HEK293 (cell line): Measurements from ENCODE around the gene GRK2.
A peak's percentile ranks its signal among the peaks of the same experiment; 100 is the strongest.

Experiments used
- CTCF ChIA-PET: fragments of 350-600 bp; formaldehyde crosslinking; extraction: SDS; loops from one replicate; lab custom pipeline; 2021; ENCODE audit warnings: antibody characterized with exemption; lab: Yijun Ruan, JAX
- POLR2A ChIA-PET: fragments of 300-600 bp; formaldehyde crosslinking; extraction: SDS; loops from one replicate; lab custom pipeline; 2020; ENCODE audit warnings: antibody characterized with exemption, inconsistent platforms; lab: Yijun Ruan, JAX
- H3K27ac ChIP-seq: fragments of 200-500 bp; sonication (Bioruptor generic); 2 replicates; pipeline ENCODE4 v1.5.1; 2014; ENCODE audit warnings: low read depth, low read length, control low read depth, inconsistent platforms; ENCODE audit errors: extremely low read depth
- H3K36me3 ChIP-seq, 2 experiments: fragments of 200-500 bp in 1 of 2; sonication (Bioruptor generic) in 1 of 2; 1 replicate in 1 of 2; 2 replicates in 1 of 2; pipeline ENCODE4 v1.5.1; 2014 to 2017; ENCODE audit warnings: inconsistent platforms in 2 of 2, low read length in 2 of 2; ENCODE audit not compliant: control insufficient read depth in 2 of 2, insufficient read depth in 1 of 2
- H3K4me1 ChIP-seq: fragments of 200-500 bp; sonication (Bioruptor generic); 2 replicates; pipeline ENCODE4 v1.5.1; 2014; ENCODE audit warnings: mild to moderate bottlenecking, low read length, inconsistent platforms; ENCODE audit not compliant: control insufficient read depth, insufficient read depth
- H3K4me3 ChIP-seq: 2 replicates; pipeline ENCODE4 v1.5.1; 2011; ENCODE audit warnings: low read depth, mild to moderate bottlenecking, control low read depth, low read length, moderate library complexity
- H3K9me3 ChIP-seq: fragments of 200-500 bp; sonication (Bioruptor generic); 2 replicates; pipeline ENCODE4 v1.5.1; 2014; ENCODE audit warnings: low read depth, low read length, inconsistent platforms; ENCODE audit not compliant: control insufficient read depth, insufficient read depth
- GLIS2 ChIP-seq: fragments of 450-650 bp; formaldehyde crosslinking; IDR thresholded peaks from 2 replicates; pipeline ENCODE4 v1.5.1; 2016; ENCODE audit warnings: missing biosample characterization, missing genetic modification characterization
- KLF10 ChIP-seq: fragments of 450-650 bp; IDR thresholded peaks from 2 replicates; pipeline ENCODE4 v1.5.1; 2018; ENCODE audit warnings: missing biosample characterization, mild to moderate bottlenecking, missing genetic modification characterization
- KLF8 ChIP-seq: fragments of 450-650 bp; formaldehyde crosslinking; IDR thresholded peaks from 2 replicates; pipeline ENCODE4 v1.5.1; 2016; ENCODE audit warnings: missing biosample characterization, missing genetic modification characterization
- OVOL3 ChIP-seq: fragments of 450-650 bp; formaldehyde crosslinking; IDR thresholded peaks from 2 replicates; pipeline ENCODE4 v1.5.1; 2016; ENCODE audit warnings: missing biosample characterization, missing genetic modification characterization
- PRDM4 ChIP-seq: fragments of 450-650 bp; formaldehyde crosslinking; IDR thresholded peaks from 2 replicates; pipeline ENCODE4 v1.5.1; 2017; ENCODE audit warnings: missing biosample characterization, missing genetic modification characterization
- SP7 ChIP-seq: fragments of 450-650 bp; formaldehyde crosslinking; IDR thresholded peaks from 2 replicates; pipeline ENCODE4 v1.5.1; 2016; ENCODE audit warnings: missing biosample characterization, missing genetic modification characterization
- YY1 ChIP-seq: fragments of 450-650 bp; formaldehyde crosslinking; IDR thresholded peaks from 2 replicates; pipeline ENCODE4 v1.5.1; 2018; ENCODE audit warnings: missing biosample characterization, missing genetic modification characterization
- ZBTB48 ChIP-seq: fragments of 450-650 bp; formaldehyde crosslinking; IDR thresholded peaks from 2 replicates; pipeline ENCODE4 v1.5.1; 2016; ENCODE audit warnings: missing biosample characterization, missing genetic modification characterization
- ZIC2 ChIP-seq: fragments of 450-650 bp; formaldehyde crosslinking; IDR thresholded peaks from 2 replicates; pipeline ENCODE4 v1.5.1; 2016; ENCODE audit warnings: missing biosample characterization, missing genetic modification characterization
- ZNF10 ChIP-seq: fragments of 450-650 bp; formaldehyde crosslinking; IDR thresholded peaks from 2 replicates; pipeline ENCODE4 v1.5.1; 2017; ENCODE audit warnings: missing biosample characterization, missing genetic modification characterization
- ZNF266 ChIP-seq: fragments of 450-650 bp; formaldehyde crosslinking; IDR thresholded peaks from 2 replicates; pipeline ENCODE4 v1.5.1; 2016; ENCODE audit warnings: missing biosample characterization, missing genetic modification characterization, low read depth
- ZNF324 ChIP-seq: fragments of 450-650 bp; formaldehyde crosslinking; IDR thresholded peaks from 2 replicates; pipeline ENCODE4 v1.5.1; 2016; ENCODE audit warnings: missing biosample characterization, missing genetic modification characterization
- ZNF335 ChIP-seq: fragments of 450-650 bp; formaldehyde crosslinking; conservative IDR thresholded peaks from 2 replicates; pipeline ENCODE4 v1.5.1; 2016; ENCODE audit warnings: missing biosample characterization, missing genetic modification characterization
- ZNF341 ChIP-seq: fragments of 450-650 bp; formaldehyde crosslinking; IDR thresholded peaks from 2 replicates; pipeline ENCODE4; 2016; ENCODE audit warnings: low read depth, missing biosample characterization, missing genetic modification characterization
- ZNF350 ChIP-seq: fragments of 450-650 bp; formaldehyde crosslinking; IDR thresholded peaks from 2 replicates; pipeline ENCODE4 v1.5.0; 2017; ENCODE audit warnings: missing biosample characterization, mild to moderate bottlenecking, missing genetic modification characterization
- ZNF366 ChIP-seq: fragments of 450-650 bp; formaldehyde crosslinking; conservative IDR thresholded peaks from 2 replicates; pipeline ENCODE4 v1.5.1; 2016; ENCODE audit warnings: missing biosample characterization, missing genetic modification characterization
- ZNF423 ChIP-seq: fragments of 450-650 bp; formaldehyde crosslinking; IDR thresholded peaks from 2 replicates; pipeline ENCODE4 v1.5.1; 2016; ENCODE audit warnings: missing biosample characterization, missing genetic modification characterization
- ZNF518A ChIP-seq: fragments of 450-650 bp; formaldehyde crosslinking; conservative IDR thresholded peaks from 2 replicates; pipeline ENCODE4 v1.5.1; 2016; ENCODE audit warnings: low read depth, missing biosample characterization, missing genetic modification characterization
- ZNF561 ChIP-seq: fragments of 450-650 bp; IDR thresholded peaks from 2 replicates; pipeline ENCODE4 v1.5.1; 2018; ENCODE audit warnings: missing biosample characterization, missing genetic modification characterization, borderline replicate concordance
- ZNF843 ChIP-seq: fragments of 450-650 bp; formaldehyde crosslinking; IDR thresholded peaks from 2 replicates; pipeline ENCODE4 v1.5.1; 2016; ENCODE audit warnings: missing biosample characterization, missing genetic modification characterization
- ZSCAN23 ChIP-seq: fragments of 450-650 bp; formaldehyde crosslinking; IDR thresholded peaks from 2 replicates; pipeline ENCODE4 v1.5.1; 2016; ENCODE audit warnings: missing biosample characterization, missing genetic modification characterization
- ZXDB ChIP-seq: fragments of 450-650 bp; formaldehyde crosslinking; IDR thresholded peaks from 2 replicates; pipeline ENCODE4 v1.5.1; 2016; ENCODE audit warnings: missing biosample characterization, missing genetic modification characterization
- TF ChIP-seq, protein P1 (sequence below): fragments of 450-650 bp; formaldehyde crosslinking; IDR thresholded peaks from 2 replicates; pipeline ENCODE4 v1.5.1; 2016; ENCODE audit warnings: missing biosample characterization, missing genetic modification characterization
- TF ChIP-seq, protein P2 (sequence below): fragments of 450-650 bp; formaldehyde crosslinking; IDR thresholded peaks from 2 replicates; pipeline ENCODE4 v1.5.1; 2016; ENCODE audit warnings: missing biosample characterization, missing genetic modification characterization

The GRK2 gene

DNA sequence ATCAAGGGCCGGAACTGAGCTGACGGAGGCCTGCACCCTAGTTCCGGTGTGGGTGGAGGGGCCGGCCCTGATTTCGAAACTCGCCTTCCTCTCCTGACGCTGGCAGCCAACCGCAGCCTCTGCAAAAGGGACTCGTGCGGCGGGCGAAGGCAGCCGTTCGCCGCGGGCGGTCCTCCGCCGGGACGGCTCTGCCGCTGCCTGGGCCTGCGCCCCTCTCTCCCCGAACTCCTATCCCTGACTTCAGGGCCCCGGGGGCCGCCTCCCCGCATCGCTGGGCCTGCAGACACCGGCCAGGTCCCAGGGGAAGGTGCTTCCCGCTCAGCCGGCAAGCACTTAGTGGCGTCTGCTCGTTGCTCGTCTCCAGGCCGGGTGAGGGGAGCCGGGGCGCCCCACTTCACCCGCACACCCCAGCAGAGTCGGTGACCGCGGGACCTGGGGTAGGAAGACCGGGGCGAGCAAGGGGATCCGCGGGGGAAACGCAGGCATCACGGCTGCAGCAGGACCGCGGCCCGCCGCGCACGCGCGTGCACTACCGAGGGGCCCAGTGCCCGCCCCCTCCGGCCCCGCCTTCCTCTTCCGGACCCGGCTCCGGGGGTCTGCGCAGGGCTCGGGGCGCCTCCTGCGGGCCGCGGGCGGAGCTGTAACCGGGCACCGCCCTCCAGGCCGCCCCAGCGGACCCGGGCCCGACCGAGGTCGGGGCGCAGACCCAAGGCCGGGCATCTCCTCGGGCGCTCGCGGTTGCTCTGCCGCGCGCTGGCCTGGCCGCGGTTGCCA lies 22.4 kb downstream of the GRK2 start:
- CTCF ChIA-PET: interaction anchor here (0.6 to 3.9 kb wide), 10 partner anchors 9 to 206 kb away, joined by 3 to 17 read pairs (median 4); no protein-coding TSS in a partner anchor
- H3K36me3 ChIP-seq: peaks cover under 1 to 71% of the 10 kb centered on the region in 2 experiments; a peak in 2 of 3 replicates
- H3K4me1 ChIP-seq: no peaks in the 10 kb centered on the region
- H3K4me3 ChIP-seq: peak overlapping the region; percentile 81
- no peaks in the 10 kb centered on the region for H3K9me3 ChIP-seq
- POLR2A ChIA-PET: interaction anchor here (0.6 to 3.0 kb wide), 14 partner anchors 11 to 224 kb away, joined by 3 to 26 read pairs (median 4); partner anchors contain the start of genes RAD9A and SSH3
- H3K27ac ChIP-seq: peak overlapping the region; percentile 93
- peak; percentile 73 for TF ChIP-seq ZIC2 (tag by site-specific recombination)
- TF ChIP-seq PRDM4 (tag by site-specific recombination): 0 out of 2 replicates have a peak, but pooled peaks have one; percentile 11
- TF ChIP-seq ZNF366 (tag by site-specific recombination): no peak
- TF ChIP-seq ZNF341: peak; percentile 74
- TF ChIP-seq ZNF266 (tag by site-specific recombination): no peak
- TF ChIP-seq ZNF350 (tag by site-specific recombination): no peak
- TF ChIP-seq SP7 (tag by site-specific recombination): peak; percentile 75
- TF ChIP-seq, protein P1, sequence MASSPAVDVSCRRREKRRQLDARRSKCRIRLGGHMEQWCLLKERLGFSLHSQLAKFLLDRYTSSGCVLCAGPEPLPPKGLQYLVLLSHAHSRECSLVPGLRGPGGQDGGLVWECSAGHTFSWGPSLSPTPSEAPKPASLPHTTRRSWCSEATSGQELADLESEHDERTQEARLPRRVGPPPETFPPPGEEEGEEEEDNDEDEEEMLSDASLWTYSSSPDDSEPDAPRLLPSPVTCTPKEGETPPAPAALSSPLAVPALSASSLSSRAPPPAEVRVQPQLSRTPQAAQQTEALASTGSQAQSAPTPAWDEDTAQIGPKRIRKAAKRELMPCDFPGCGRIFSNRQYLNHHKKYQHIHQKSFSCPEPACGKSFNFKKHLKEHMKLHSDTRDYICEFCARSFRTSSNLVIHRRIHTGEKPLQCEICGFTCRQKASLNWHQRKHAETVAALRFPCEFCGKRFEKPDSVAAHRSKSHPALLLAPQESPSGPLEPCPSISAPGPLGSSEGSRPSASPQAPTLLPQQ: peak; percentile 55; the same call in 1 of the 2 replicates
- no peak for TF ChIP-seq YY1 (tag by site-specific recombination)
- TF ChIP-seq, protein P2, sequence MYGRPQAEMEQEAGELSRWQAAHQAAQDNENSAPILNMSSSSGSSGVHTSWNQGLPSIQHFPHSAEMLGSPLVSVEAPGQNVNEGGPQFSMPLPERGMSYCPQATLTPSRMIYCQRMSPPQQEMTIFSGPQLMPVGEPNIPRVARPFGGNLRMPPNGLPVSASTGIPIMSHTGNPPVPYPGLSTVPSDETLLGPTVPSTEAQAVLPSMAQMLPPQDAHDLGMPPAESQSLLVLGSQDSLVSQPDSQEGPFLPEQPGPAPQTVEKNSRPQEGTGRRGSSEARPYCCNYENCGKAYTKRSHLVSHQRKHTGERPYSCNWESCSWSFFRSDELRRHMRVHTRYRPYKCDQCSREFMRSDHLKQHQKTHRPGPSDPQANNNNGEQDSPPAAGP (tag by site-specific recombination): peak; percentile 38; the same call in 1 of the 2 replicates
- no peak; the same call in 1 of the 2 replicates for TF ChIP-seq KLF10
- TF ChIP-seq GLIS2 (tag by site-specific recombination): peak; percentile 90
- TF ChIP-seq ZBTB48 (tag by site-specific recombination): peak; percentile 45; the same call in 1 of the 2 replicates
- TF ChIP-seq ZNF10 (tag by site-specific recombination): peak; percentile 11; the same call in 1 of the 2 replicates
- TF ChIP-seq OVOL3 (tag by site-specific recombination): no peak
- TF ChIP-seq ZNF561 (tag by site-specific recombination): peak; percentile 61; the same call in 1 of the 2 replicates
- peak; percentile 96 for TF ChIP-seq ZNF335 (tag by site-specific recombination)
- 0 out of 2 replicates have a peak, but pooled peaks have one; percentile 8 for TF ChIP-seq ZNF518A (tag by site-specific recombination)
- TF ChIP-seq ZNF843 (tag by site-specific recombination): peak; percentile 27; the same call in 1 of the 2 replicates
- peak; percentile 58; the same call in 1 of the 2 replicates for TF ChIP-seq ZNF423 (tag by site-specific recombination)
- peak; percentile 57 for TF ChIP-seq KLF8 (tag by site-specific recombination)
- no peak for TF ChIP-seq ZSCAN23
- no peak; the same call in none of the 2 replicates for TF ChIP-seq ZNF324
- TF ChIP-seq ZXDB (tag by site-specific recombination): peak; percentile 85
